ENCODE results near the gene GSE1. TPM values are rescaled to one million over a fixed set of nuclear protein-coding genes. Genes with fewer than 3 reads are reported as not detected.

The GSE1 gene
- total RNA-seq, 4 donors from 2014 or later, result 100 to 139 (median 120) TPM

GRCh38 chr16:85717393-85718152 is 104.5 kb downstream of the GSE1 start:
- intact Hi-C loops (cut with DNase I; ENCODE audit: low total_unique reads), result loop anchor here (2.0 to 10.0 kb wide), 4 partner anchors 101 to 603 kb away; partner anchors contain the start of gene CIBAR2
- WGBS, 2 donors (ENCODE audit: low coverage in 1 of 2), result 41% methylated on average over 21 of the region's 21 CpGs; no CpG with 5 or more reads in 1 of the 2 donors
- Histone ChIP-seq H3K27me3 (no peaks in the 10 kb centered on the region), H3K27ac (no peak overlapping the region), H3K36me3 (no peaks in the 10 kb centered on the region), H3K4me3 (no peak overlapping the region), H3K9me3 (no peaks in the 10 kb centered on the region), H3K4me1 (peaks cover 0 to 19% (median 3%) of the 10 kb centered on the region in 4 donors)
- DNase-seq, result peak; percentile 72
- TF ChIP-seq POLR2A (IDR thresholded peaks at IDR 0.05) (no peak), EP300 (IDR thresholded peaks at IDR 0.05; ENCODE audit: low read depth) (no peak), POLR2AphosphoS5 (IDR thresholded peaks at IDR 0.05) (no peak)
- TF ChIP-seq, protein P1, sequence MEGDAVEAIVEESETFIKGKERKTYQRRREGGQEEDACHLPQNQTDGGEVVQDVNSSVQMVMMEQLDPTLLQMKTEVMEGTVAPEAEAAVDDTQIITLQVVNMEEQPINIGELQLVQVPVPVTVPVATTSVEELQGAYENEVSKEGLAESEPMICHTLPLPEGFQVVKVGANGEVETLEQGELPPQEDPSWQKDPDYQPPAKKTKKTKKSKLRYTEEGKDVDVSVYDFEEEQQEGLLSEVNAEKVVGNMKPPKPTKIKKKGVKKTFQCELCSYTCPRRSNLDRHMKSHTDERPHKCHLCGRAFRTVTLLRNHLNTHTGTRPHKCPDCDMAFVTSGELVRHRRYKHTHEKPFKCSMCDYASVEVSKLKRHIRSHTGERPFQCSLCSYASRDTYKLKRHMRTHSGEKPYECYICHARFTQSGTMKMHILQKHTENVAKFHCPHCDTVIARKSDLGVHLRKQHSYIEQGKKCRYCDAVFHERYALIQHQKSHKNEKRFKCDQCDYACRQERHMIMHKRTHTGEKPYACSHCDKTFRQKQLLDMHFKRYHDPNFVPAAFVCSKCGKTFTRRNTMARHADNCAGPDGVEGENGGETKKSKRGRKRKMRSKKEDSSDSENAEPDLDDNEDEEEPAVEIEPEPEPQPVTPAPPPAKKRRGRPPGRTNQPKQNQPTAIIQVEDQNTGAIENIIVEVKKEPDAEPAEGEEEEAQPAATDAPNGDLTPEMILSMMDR (IDR thresholded peaks at IDR 0.05), result peak; percentile 80 to 86 (median 82)
- in situ Hi-C loops (cut with MboI; ENCODE audit: low pct_ligation_motif_present in 1 of 4, low pct_unique_long_range_greater_than_20kb in 1 of 4, low sequenced_read_pairs in 3 of 4), result loop anchor here in 2 of 4 donors (25.0 kb wide), 2 partner anchors 305 to 430 kb away; no protein-coding TSS in a partner anchor

- H3K27ac ChIP-seq, result no peak overlapping the region
- TF ChIP-seq EP300 (IDR thresholded peaks at IDR 0.05; ENCODE audit: low read depth) (no peak), POLR2AphosphoS5 (IDR thresholded peaks at IDR 0.05) (no peak), POLR2A (IDR thresholded peaks at IDR 0.05) (no peak)
- TF ChIP-seq, protein P1 (IDR thresholded peaks at IDR 0.05), result no peak
- intact Hi-C loops (cut with DNase I; ENCODE audit: low total_unique reads), result loop anchor here (2.0 to 10.0 kb wide), 4 partner anchors 101 to 603 kb away; partner anchors contain the start of gene CIBAR2
These were observed 105.0 kb downstream of the GSE1 start for GRCh38 chr16:85718153-85718477.

GRCh38 chr16:85718682-85719081 is 105.6 kb downstream of the GSE1 start:
- peak; percentile 28 for DNase-seq
- no peaks in the 10 kb centered on the region for H3K27me3 ChIP-seq
- TF ChIP-seq EP300 (IDR thresholded peaks at IDR 0.05; ENCODE audit: low read depth), result no peak
- TF ChIP-seq, protein P1 (IDR thresholded peaks at IDR 0.05), result peak; percentile 36 to 54 (median 46)
- no peak for TF ChIP-seq POLR2A (IDR thresholded peaks at IDR 0.05)
- no peak for TF ChIP-seq POLR2AphosphoS5 (IDR thresholded peaks at IDR 0.05)
- in situ Hi-C loops (cut with MboI; ENCODE audit: low pct_ligation_motif_present in 1 of 4, low pct_unique_long_range_greater_than_20kb in 1 of 4, low sequenced_read_pairs in 3 of 4), result loop anchor here in 2 of 4 donors (25.0 kb wide), 2 partner anchors 306 to 431 kb away; no protein-coding TSS in a partner anchor
- H3K4me1 ChIP-seq, result peaks cover 0 to 19% (median 3%) of the 10 kb centered on the region in 4 donors
- no peaks in the 10 kb centered on the region for H3K9me3 ChIP-seq
- 38% methylated on average over 11 of the region's 11 CpGs; no CpG with 5 or more reads in 1 of the 2 donors for WGBS, 2 donors (ENCODE audit: low coverage in 1 of 2)
- no peak overlapping the region for H3K27ac ChIP-seq
- intact Hi-C loops (cut with DNase I; ENCODE audit: low total_unique reads), result loop anchor here (2.0 to 10.0 kb wide), 4 partner anchors 102 to 604 kb away; partner anchors contain the start of gene CIBAR2
- H3K4me3 ChIP-seq, result no peak overlapping the region
- H3K36me3 ChIP-seq, result no peaks in the 10 kb centered on the region

More at GRCh38 chr16:85718153-85718477, 105.0 kb downstream of the GSE1 start:
- H3K9me3 ChIP-seq, result no peaks in the 10 kb centered on the region
- peaks cover 0 to 19% (median 3%) of the 10 kb centered on the region in 4 donors for H3K4me1 ChIP-seq
- in situ Hi-C loops (cut with MboI; ENCODE audit: low pct_ligation_motif_present in 1 of 4, low pct_unique_long_range_greater_than_20kb in 1 of 4, low sequenced_read_pairs in 3 of 4), result loop anchor here in 2 of 4 donors (25.0 kb wide), 2 partner anchors 306 to 431 kb away; no protein-coding TSS in a partner anchor
- WGBS, 2 donors (ENCODE audit: low coverage in 1 of 2), result 0 to 22% methylated on average over 1 to 6 of the region's 6 CpGs
- no peak overlapping the region for H3K4me3 ChIP-seq
- DNase-seq, result no peak
- H3K27me3 ChIP-seq, result no peaks in the 10 kb centered on the region
- no peaks in the 10 kb centered on the region for H3K36me3 ChIP-seq

GRCh38 chr16:85719605-85720301 is 106.6 kb downstream of the GSE1 start:
- intact Hi-C loops (cut with DNase I; ENCODE audit: low total_unique reads), result loop anchor here (2.0 to 10.0 kb wide), 4 partner anchors 103 to 605 kb away; partner anchors contain the start of gene CIBAR2

More at GRCh38 chr16:85719605-85720301, 106.6 kb downstream of the GSE1 start:
- no peaks in the 10 kb centered on the region for H3K27me3 ChIP-seq
- 60 to 85% methylated on average over 2 to 11 of the region's 11 CpGs for WGBS, 2 donors (ENCODE audit: low coverage in 1 of 2)
- in situ Hi-C loops (cut with MboI; ENCODE audit: low pct_ligation_motif_present in 1 of 4, low pct_unique_long_range_greater_than_20kb in 1 of 4, low sequenced_read_pairs in 3 of 4), result loop anchor here in 2 of 4 donors (25.0 kb wide), 2 partner anchors 307 to 432 kb away; no protein-coding TSS in a partner anchor
- no peak overlapping the region for H3K4me3 ChIP-seq
- DNase-seq, result no peak
- H3K27ac ChIP-seq, result peak overlapping the region in 1 of 4 donors; percentile 8
- TF ChIP-seq, protein P1 (IDR thresholded peaks at IDR 0.05), result no peak
- TF ChIP-seq POLR2A (IDR thresholded peaks at IDR 0.05) (no peak), POLR2AphosphoS5 (IDR thresholded peaks at IDR 0.05) (no peak), EP300 (IDR thresholded peaks at IDR 0.05; ENCODE audit: low read depth) (no peak)
- peaks cover 0 to 19% (median 3%) of the 10 kb centered on the region in 4 donors for H3K4me1 ChIP-seq
- no peaks in the 10 kb centered on the region for H3K9me3 ChIP-seq
- no peaks in the 10 kb centered on the region for H3K36me3 ChIP-seq
